Islet of Langerhans (tissue), 1 donor: Measurements from ENCODE around the gene MBP.

ENCODE experiments used
- FAIRE-seq: peaks from one replicate; lab custom pipeline; 2011; peaks lifted over from hg19 to GRCh38; lab: Jason Lieb, UNC

The MBP gene

DNA sequence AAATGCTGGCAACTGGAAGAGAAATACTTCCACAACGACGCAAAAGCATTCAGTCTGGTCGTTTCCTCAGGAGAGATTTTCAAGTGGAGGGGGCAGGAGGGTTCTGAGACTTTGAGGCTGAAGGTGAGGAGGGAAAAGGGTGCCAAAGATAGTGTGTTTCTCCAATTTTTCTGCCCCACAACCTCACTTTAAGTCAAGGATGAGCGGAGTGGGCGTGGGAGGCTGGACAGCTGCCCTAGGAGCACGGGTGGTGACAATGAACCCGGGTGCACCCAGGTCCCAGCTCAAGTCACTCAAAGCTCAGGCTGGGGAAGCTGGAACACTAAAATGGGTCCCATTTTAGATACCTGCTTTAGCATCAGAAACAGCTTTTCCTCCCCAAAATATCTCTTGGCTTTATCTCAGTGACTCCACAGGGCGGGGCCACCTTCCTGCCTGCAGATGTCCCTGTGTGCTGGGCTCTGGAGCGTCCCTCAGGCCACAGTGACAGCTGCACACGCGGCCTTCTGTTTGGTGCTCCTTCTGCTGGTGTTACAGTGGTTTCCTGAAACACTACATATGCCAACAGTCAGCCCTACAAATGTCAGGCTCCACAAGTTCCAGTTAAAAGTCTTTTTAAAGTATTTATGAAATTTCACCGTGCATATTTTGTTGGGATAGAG, 1.4 kb upstream of the MBP start:
- peak; percentile 27 for FAIRE-seq

DNA sequence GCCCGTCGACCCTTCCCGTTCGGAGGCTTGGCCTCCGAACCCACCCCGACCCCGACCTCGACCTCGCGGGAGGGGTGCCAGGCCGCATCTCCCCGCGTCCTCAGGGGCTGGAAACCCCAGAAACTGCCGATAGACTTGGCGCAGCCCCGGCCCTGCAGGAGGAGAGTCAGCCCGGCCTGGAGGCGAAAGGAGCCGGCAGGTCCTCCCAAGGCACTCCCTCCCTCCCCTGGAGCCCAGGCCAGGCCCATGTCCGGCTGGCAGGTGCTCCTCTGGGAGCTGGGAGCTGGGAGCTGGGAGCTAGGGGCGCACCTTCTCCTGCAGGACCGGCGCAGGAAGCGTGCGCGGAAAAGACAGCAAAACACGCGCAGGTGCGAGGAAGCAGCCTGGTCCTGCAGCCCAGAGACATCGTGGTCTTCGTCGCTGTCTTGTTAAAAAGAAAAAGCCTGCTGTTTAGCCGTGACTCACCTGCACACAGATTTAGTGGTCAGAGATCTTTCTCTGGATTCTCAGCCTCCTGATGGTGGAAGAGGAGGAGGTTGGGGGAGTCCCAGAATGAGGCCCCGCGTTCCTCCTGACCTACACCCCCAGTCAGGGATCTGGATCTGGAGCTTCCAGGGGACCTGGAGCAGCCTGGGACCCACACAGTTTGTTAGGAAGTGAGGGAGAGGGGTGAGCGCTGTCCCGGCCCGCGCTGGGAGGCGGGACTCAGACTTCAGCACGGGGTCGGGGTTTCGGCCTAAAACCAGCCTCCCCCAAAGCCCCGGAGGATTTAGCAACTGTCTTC, 660 bp upstream of the MBP start:
- FAIRE-seq = no peak

GRCh38 chr18:77131652-77132368, 773 bp downstream of the MBP start:
- FAIRE-seq = no peak

DNA sequence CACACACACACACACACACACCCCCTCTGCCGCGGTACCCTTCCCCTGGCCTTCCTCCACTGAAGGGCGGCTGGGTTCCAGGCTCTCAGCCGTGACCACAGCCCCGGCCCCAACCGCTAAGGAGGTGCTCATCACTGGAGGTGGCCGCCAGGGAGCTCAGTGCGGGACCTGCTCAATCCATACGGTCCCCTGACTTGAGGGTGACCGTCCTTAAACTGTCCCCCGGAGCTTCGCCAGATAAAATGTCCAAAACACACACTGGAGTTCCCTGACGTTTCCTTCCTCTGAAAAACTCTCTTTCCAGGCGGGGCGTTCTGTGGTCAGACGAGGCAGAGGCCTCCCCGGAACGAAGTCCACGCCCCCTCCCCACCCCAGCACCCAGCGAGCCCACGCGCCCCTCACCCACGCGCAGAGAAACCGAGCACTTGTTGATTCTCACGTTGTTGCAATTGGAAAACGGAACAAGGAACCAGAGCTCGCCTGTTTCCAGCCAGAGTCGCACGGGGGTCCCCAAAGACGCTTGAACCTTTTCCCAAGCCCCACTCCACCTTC, 1.4 kb downstream of the MBP start:
- no peak for FAIRE-seq

- no peak for FAIRE-seq
Measured at GRCh38 chr18:77130229-77131099, 2.1 kb downstream of the MBP start.

GRCh38 chr18:77129150-77129551, 3.4 kb downstream of the MBP start:
- peak; percentile 95 for FAIRE-seq

- FAIRE-seq = peak; percentile 62
Measured at GRCh38 chr18:77127769-77128671, 4.6 kb downstream of the MBP start.

- no peak for FAIRE-seq
Measured at GRCh38 chr18:77124452-77124922, 8.1 kb downstream of the MBP start.

DNA sequence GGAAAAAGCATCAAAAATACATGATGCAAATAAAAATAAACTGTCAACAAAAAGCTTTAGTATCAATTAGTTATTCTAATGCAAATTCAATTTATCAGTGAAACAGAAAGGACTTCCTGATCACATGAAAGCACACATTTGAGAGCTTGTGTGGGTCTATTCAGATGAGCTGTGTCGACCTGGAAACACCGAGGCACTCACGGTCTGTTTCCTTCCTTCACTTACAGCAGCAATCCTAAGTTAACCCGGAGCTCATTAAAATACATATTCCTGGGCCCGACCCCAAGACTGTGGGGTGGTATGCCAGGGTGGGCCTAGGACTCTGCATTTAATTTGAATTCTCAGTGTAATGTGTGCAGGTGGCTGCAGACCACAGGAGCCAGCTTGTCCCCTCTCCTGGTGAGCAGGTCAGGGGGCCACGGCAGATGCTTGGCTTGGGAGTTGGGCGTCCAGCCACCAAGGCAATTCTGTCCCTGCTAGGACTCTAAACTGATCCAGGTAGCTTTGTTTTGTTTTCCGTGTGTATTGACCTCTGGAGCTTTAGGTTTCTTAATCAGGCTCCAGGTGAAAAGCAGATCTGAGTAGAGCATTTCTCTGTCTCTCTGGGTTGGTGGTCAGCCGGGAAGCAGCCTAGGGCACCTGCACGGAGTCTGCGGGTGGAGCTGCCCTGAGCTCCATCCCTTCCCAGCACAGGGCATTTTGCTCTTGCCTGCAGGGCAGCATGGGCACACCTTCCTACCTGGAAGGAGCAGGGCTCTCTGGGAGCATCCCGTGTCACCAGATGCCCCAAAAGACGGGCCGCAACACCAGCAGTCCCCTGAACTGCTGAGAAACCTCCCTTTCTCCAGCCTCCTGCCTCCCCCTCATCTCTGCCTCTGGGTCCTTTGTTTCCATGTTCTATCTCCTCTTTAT, 9.0 kb downstream of the MBP start:
- no peak for FAIRE-seq

DNA sequence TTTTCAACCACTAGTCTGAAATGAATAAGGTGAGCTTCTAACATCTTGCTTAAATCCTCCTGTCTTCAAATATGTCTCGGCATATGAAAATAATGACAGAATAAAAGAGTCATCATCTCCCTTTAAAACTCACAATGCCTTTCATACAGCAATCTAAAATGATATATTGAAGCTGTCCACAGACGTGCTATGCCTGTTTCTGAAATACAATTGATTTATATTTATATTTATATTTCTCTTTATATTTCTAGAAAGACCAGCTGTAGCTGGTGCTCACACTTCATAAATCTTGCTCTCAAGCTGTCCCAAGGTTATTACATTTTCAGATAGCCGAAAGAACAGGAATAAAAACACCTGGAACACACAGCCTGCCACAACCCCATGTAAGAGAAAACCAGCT, 11.1 kb downstream of the MBP start:
- FAIRE-seq = no peak

GRCh38 chr18:77119851-77120491, 12.6 kb downstream of the MBP start:
- no peak for FAIRE-seq

DNA sequence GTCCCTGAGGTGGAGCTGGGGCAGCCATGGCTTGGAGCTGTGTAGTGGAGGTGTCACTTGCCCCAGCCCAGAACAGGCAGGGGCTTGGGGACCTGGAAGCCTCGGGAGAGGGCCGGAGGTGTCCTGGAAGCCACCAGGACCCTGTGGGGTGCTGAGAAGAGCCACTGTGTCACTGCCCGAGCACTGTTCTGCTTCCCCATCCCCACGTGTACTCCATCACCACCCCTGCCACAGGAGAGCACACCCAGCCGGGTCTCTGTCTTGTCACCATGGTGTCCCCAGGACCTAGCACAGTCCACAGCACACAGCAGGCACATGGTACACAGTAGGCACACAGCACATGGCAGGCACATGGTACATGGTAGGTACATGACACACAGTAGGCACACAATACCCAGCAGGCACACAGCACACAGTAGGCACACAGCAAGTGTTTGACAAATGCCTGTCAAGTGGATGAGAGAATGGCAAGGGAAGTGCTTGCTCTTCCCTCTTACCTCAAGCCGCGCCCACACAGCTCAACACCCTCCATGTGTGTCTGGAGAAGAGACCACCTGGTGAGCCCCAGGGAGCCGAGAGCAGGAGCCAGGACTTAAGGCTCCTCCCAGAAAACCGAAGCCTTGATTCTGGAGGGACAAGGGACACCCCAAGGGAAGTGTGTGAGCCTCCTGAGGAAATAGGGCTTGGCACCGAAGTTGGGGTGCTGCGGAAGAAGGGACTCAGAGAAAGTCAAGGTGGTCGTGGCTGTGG, 13.3 kb downstream of the MBP start:
- FAIRE-seq = no peak

DNA sequence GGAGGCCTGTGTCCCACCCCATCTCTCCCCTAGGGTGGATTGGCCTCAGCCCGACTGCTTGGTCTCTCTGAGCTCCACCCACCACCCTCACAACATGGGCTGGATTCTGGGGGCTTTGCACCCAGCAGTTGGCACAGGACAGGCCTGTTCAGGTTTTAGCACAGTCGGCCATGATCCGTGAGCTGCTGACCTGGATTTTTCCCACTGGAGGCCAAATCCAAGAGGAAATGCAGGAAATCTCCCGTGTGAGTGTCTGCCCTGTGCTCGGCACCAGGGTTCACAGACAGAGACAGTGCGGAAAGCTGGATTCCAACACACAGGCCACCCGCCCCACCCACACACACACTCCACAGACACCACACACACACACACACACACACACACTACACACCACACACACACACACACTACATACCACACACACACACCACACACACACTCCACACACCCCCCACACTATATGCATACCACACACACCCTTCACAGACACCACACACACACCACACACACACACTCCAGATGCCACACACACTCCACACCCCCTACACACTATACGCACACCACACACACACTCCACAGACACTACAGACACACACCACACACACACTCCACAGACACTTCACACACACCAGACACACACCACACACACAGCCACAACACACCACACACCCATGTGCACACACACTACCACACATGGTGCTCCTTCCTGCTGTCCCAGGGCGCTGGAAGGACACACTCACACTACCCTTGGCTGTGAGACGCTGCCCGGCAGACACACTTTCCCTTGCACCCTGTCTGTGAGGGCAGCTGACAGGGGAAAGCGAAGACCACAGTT, 14.1 kb downstream of the MBP start:
- no peak for FAIRE-seq

GRCh38 chr18:77116201-77117080, 16.1 kb downstream of the MBP start:
- FAIRE-seq = no peak

- FAIRE-seq = no peak
Measured at GRCh38 chr18:77115192-77115953, 17.2 kb downstream of the MBP start.
